GM21717 (cell line): ENCODE results near the gene TTC16.

Experiments
- ATAC-seq: cut with Tn5 transposase; IDR thresholded peaks from one replicate; pipeline ENCODE4 v1.9.1; 2021; ENCODE audit warnings: mild to moderate bottlenecking, moderate library complexity; ENCODE audit not compliant: unreplicated experiment

TTC16 gene

DNA sequence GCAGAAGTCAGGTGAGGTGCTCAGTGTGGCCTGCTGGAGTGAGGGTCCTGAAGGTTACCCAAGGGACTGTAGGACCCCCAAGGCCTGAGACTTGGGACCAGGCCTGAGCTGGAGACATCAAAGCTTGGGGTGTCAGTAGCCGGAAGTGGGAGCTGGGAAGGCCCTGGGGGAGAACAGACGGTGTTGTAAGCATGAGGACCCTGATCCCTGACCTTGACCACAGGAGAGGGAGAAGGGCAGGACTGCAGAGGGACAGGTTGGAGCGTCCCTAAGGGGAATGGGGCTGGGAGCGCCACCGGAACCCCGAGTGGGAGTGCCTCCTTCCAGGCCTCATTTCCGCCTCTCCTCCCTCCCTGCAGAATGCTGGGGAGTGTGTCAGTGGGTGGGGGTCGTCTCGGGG lies 533 bp downstream of the TTC16 start:
- no peak for ATAC-seq

DNA sequence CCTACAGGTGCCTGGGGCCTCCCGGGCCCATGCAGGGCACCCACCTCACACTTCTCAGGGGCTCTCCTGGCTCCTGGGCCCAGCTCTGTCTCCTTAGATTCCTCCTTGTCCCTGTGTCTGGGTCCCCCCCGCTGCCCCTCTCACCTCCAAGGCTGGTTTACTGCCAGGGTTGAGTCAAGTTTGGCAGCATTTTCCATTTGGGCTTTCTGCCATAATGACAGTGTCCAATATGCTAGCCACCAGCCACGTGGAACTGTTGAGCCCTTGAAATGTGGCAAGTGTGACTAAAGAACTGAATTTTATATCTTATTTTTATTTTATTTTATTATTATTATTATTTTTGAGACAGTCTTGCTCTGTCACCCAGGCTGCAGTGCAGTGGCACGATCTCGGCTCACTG lies 1.9 kb downstream of the TTC16 start:
- no peak for ATAC-seq

DNA sequence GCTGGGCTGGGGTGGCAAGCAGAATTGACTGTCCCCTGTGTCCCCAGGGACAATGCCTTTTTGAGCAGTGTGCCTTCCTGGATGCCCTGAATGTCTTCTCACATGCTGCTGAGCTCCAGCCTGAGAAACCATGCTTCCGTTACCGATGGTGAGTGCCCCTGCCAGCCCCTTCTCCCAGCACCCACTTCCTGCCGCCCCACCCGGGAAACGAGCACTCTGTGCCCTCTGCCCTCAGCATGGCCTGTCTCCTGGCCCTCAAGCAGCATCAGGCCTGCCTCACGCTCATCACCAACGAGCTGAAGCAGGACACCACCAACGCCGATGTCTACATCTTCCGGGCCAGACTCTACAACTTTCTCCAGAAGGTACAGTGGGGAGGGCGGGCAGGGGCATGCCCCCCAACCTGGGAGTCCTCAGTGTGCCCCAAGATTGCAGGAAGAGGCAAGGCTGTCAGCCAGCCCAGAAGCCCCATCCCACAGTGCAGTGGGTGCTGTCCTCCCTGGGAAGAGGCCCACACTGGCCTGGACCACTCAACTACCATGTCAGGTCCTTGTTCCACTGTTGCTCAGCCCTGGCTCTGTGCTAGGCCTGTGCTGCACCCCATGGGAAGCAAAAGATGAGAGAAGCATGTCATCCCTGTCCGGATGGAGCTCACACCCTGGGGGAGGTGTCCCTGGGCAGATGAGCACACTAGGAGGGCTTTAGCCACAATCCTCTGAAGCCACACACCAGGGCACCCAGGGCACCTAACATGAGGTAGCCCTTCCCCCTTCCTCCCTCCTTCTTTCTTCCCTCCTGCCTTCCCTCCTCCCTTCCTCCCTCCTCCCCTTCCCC lies 4.4 kb downstream of the TTC16 start:
- ATAC-seq, result no peak

DNA sequence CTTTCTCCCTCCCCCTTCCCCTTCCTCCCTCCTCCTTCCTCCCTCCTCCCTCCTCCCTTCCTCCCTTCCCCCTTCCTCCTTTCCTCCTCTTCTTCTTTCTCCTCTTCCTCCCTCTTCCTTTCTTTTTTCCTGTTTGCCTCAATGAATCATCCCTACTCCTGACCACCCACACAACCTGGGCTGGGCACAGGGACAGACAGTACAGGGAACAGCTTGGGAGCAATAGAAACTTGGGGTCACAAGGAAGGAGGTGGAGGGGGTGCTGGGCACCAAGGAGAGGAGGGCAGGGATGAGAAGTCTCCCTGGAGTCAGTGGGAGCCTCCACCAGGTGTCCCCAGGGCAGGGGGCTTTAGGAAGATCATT lies 5.0 kb downstream of the TTC16 start:
- no peak for ATAC-seq

DNA sequence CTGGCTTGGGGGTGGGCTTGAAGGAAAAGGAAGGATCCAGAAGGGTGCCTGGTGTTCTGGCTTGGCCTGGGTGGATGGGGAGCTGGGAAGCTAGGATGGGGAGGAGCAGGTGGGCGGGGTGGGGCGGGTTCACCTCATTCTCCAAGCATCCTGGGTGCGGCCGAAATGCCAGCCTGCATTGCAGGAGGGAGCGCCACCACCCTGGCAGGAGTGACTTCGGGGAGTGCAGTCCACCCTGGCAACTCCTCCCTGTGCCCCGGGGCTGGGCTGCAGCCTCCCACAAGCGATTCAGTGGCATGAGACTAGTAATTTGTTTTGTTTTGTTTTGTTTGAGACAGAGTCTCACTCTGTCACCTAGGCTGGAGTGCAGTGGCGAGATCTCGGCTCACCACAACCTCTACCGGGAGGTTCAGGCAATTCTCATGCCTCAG lies 5.5 kb downstream of the TTC16 start:
- no peak for ATAC-seq

DNA sequence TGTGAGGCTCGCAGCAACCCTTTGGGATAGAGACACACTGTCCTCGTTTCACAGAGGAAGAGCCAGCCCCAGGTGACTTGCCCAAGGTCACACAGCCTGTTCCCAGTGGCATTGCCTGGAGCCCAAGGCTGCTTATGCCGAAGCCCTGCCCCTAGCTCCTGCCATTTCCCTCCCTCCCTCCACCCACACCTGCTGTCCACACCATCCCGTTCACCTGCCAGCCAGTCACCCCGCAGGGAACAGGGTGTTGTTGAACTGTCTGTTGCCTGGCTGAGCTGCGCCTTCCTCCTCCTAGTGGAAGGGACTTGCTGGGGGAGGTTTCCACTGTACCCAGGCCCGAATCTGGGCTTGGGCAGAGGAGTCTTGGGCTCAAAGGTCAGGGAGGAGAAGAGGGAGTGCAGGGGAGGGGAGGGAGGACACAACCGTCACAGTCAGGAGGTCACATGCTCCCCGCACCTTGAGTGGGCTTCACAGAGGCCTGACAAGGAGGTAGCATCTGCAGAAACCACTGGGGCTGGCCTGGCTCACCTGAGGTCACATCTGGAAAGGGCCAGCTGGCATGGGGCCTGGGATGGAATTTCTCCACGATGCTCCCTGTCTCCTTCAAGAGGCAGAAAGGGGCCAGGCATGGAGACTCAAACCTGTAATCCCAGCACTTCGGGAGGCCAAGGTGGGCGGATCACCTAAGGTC lies 6.3 kb downstream of the TTC16 start:
- ATAC-seq, result no peak

DNA sequence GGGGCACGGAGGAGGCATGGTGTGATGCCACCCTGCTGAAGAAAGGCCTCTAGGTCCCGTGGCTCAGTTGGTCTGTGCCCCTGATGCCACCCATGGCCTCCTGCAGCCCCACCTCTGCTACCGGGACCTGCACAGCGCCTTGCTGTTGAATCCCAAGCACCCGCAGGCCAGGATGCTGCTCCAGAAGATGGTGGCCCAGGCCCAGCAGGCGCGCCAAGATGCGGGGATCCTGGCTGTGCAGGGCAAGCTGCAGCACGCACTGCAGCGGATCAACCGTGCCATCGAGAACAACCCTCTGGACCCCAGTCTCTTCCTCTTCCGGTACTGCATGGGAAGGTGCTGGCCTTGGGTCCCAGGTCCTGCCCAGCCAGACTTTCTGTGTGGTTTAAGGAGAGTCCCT lies 7.1 kb downstream of the TTC16 start:
- ATAC-seq, result no peak

DNA sequence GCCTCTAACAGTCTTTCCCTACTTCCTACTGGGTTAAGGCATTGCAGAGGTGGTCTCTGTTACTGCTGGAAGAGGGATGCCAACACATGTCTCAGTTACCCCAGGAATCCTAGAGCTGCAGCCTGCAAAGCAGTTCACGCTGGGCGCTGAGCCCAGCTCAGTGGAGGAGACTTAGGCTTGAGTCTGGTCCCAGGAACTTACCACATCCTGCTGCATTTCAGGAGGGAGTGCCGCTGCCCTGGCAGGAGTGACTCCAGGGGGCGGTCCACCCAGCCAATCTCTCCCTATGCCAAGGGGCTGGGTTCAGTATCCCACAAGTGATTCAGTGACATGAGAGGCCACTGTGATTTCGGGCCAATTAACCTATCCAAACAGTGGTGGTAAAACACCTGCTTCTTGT lies 7.6 kb downstream of the TTC16 start:
- ATAC-seq, result no peak

DNA sequence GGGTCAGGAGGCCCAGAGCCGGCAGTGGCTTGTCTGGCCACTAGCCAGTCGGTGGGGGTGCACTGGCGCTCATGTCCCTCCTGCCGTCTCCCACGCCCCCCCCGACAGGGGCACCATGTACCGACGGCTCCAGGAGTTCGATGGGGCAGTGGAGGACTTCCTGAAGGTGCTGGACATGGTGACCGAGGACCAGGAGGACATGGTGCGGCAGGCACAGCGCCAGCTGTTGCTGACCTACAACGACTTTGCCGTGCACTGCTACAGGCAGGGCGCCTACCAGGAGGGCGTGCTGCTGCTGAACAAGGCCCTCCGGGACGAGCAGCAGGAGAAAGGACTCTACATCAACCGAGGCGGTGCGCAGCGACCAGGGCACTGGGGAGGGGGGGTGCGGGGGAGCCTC lies 8.1 kb downstream of the TTC16 start:
- no peak for ATAC-seq

DNA sequence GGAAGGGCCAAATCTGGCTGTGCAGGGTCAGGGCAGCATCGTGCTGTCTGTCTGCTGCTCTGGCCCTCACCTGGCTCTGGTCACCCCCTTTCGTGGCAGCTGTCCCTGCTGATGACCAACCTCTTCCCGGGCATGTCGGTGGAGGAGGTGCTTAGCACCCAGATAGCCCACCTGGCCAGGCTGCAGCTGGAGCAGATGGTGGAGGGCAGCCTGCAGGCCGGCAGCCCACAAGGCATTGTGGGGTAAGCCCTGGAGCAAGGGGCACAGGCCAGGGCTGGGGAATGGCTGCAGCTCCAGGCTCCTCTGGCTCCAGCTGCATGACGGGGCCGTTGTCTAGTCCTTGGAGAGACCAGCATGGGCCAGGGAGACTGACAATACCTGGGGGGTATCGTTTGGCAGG lies 11.0 kb downstream of the TTC16 start:
- ATAC-seq, result no peak

DNA sequence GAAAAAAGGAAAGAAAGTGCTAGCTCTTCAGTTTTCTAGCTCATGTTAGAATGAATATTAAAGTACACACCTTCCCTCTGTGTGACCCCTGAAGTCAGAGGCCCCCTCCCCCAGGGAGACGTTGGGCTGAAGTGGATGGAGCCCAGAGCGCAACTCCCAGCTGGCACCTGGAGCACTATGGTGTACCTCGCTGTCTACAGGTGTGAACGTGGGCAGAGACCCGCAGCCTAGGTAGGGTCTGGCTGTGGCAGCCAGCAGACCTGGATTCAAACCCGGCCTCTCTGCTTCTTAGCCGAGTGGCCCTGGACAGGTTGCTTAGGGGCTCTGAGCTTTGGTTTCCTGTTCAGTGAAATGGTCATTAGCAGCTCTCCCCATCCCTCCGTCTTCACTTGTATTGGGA lies 12.9 kb downstream of the TTC16 start:
- no peak for ATAC-seq

DNA sequence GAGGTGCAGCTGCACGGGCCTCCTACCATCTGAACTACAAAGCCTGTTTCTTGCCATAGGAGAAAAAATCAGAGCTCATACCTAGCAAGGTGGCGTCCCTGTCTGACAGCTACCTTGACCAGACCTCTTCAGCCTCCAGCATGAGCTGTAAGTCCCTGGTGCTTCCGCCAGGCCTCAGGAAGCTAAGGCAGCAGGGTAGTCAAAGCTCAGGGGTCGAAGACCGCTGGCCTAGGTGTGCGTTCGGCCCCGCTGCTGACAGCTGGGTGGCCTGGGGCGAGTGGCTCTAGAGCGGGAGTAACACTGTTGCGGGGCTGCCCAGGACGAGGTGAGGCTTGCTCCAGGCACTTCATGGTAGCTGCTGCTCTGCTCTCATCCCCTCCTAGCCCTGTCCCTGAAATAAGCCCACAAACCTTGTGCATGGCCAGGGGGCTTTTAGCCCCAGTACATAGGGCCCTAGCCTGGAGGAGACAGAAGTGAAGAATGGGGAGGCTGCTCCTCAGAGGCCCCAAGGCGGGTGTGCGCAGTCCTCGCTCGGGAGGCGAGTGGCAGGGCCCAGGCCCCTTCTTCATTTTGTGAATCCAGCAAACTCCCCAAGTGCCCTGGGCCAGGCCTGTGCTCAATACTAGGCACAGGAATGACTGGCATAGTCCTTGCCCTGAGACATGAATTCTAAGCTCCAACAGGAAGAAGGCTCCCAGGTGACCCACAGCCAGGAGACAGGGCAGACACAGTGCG lies 13.8 kb downstream of the TTC16 start:
- no peak for ATAC-seq

DNA sequence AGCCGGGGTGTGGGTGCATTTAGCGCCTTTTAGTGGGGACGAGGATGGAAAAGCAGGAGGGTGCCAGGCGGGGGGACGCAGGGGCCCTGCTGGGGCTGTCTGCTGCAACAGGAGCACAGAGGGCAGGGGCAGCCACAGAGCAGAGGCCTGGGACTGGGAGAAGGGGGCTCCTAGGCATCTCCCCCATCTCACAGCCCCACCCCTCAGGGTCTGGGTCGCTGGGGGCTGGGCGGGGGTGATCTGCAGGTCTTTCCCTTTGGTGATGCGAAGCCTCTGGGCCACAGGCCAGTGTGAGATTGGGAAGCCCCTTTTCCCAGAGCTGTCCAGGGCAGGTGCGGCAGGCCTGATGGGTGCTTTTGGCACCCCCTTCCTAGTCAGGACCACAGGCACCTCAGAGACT lies 14.4 kb downstream of the TTC16 start:
- no peak for ATAC-seq

DNA sequence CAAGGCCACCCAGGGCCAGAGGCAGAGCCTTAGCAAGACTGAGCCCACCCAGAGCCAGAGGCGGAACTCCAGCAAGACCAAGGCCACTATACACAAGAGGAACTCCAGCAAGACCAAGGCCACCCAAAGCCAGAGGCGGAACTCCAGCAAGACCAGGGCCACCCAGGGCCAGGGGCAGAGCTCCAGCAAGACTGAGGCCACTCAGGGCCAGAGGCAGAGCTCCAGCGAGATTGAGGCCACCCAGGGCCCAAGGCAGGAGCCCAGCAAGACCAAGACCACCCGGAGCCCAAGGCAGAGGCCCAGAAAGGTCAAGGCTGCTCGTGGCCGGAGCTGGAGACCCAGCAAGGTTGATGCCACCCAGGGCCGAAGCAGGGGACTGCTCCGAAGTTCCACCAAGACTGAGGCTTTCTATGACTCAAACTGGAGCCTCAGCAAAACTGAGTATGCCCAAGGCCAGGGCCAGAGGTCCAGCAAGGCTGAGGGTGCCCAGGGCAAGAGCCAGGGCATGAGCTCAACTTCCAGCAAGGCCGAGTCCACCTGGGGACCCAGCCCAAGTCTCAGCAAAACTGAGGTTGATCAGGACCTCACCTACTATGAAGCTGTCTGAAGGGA lies 15.0 kb downstream of the TTC16 start:
- no peak for ATAC-seq

DNA sequence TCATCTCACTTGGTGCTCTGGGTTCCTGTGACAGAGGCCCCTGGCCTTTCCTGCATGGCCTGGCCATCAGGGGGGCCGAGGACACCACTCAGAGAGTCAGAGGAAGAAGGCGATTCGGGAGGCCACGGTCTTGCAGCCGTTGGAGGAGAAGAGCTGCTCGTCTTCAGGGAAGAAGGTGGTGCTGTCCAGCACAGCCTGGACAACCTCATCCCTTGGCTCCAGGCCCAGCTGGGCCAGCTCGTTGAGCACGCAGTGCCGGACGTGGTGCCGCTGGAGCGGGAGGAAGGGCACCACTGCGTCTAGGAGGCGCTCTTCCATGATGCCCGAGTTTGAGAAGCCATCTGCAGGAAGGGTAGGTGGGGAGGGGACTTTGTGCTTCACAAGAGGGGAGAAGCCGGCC lies 16.1 kb downstream of the TTC16 start:
- no peak for ATAC-seq

DNA sequence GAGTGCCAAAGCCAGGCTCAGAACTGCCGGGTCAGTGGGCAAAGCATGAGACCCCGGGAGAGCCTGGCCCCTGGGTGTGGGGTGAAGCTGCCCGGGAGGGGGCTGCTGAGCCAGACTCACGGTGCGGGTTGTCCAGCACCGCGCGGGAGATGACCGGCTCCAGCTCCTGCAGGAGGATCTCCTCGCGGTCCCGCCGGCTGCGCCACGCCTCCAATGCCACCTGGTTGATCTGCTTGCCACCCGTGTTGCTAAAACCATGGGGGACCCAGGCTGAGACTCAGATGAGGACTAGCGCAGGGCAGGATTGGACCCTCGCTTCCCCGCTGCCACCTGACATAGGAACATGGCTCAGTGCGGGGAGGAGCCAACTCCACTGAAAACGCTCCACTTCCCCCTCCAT lies 16.6 kb downstream of the TTC16 start:
- no peak for ATAC-seq

DNA sequence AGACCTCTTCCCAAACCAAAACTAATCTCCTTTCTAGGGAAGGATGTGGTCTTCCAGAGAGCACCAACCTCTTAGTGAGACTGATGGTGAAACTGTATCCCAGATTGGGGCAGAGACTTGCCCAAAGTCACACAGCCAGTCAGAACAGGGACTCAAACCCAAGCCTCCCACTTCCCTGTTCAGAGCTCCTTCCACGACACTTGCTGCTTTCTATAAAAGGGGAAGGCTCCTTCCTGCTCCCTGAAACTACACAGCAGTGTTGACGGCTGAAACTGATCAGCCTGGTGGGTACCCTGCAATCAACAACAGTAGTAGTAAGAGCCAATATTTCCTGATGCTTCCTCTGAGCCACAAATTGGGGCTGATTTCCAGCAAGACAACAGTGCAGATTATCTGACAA lies 17.7 kb downstream of the TTC16 start:
- no peak for ATAC-seq

DNA sequence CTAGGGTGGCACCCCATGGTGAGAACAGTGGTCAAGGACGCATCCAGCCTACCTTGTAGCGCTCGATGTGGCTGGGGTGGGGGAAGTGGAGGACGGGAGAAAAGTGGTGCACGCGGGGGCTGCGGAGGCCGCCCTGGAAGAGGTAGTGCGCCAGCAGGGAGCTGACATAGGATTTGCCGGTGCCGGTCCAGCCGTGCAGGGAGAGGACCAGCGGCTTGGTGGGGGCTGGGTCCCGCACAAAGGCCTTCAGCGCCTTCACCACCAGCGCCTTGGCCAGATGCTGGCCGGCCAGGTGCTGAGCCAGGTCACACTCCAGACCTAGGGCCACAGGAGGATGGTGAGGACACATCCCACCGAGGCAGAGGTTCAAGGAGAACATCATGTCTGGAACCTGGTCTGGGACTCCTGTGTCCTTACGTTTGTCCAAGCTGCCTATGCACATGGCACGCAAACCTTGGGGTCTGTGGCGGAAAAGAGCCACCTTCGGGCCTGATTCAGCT lies 18.4 kb downstream of the TTC16 start:
- ATAC-seq, result no peak

DNA sequence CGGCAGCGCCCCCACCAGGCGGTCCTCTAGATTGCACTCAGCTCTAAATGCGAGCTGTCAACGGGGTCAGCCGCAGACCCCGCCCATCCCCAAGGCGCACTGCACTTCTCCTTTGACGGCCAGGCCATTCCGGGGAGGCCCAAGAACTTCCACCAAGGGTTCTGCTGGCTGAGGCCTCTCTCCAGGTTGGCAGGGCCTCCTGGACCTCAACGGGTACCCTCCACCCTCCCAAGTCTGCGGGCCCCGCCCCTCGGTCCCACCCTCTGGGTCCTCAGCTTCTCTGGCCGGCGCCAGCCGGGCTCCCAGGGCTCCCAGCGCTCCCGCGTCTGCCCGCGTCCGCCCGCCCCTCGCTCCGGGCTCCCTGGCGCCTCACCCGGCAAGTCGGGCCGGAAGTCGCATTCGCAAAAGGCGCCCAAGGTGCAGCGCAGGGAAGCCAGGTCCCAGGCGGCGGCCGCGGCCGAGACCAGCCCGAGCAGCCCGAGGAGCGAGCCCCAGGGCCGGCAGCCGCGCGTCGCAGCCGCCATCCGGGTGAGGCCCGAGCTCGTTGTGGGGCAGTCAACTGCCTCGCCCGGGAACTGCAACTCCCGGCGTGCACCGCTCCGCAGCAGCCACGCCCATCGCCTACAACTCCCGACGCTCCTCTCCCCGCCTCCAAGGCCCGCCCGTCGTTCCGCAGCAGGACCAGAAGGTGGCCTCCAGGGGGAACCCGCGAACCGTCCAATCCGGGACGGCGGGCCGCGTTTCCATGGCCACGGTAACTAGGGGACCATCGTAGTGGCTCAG lies 19.1 kb downstream of the TTC16 start, which contains the start of gene TOR2A:
Gene TOR2A, minus strand, starts transcription at position 548 of the 783 bp plus-strand sequence. Its CDS starts 24 bp downstream, at position 524.
- ATAC-seq, result peak; percentile 85

DNA sequence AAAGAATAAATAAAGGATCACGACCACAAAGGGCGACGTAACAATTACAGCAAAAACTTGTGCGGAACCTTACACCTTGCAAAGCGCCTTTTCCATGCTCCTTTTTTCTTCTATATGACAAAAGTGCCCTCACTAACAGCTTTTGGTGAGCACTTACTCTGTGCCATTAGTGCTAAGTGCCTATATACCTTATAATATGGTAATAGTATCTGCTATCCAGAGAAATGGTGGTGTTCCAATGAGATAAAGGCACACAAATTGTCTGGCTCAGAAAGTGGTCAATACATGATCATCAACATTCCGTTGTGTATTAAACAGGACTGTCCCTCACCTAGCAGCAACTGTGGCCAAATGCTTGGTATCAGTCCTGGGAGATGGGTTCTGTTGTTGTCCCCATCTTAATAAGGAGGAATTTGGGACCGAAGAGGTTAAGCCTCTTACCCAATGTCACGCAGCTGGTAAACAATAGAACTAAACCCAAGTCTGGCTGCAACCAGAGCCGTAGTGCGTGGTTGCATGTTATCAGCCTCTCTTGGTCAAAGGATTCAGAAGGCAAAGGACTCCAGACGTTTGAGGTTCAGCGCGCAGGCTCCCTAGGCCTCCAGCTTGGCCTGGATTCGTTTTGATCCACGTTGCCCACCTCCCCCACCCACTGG lies 19.8 kb downstream of the TTC16 start:
- no peak for ATAC-seq
